Neural crest cell (in vitro differentiated cells): ENCODE measurements around the gene SMCO1. TPM values are rescaled to one million over a fixed set of nuclear protein-coding genes. Genes with fewer than 3 reads are reported as not detected.
"Not testable (repeated sequence)": the region's sequence is repeated elsewhere in the genome, so short reads cannot be mapped to it uniquely, and the experiment has no call there.

ENCODE experiments used
- DNase-seq: peaks from one replicate; pipeline ENCODE4 v3.0.0; 2021; ENCODE audit warnings: low read depth, mixed read lengths, low spot score
- H3K27ac Mint-ChIP-seq: one replicate; pipeline ENCODE4 v1.8.0; 2021; ENCODE audit warnings: mild to moderate bottlenecking, mixed read lengths; ENCODE audit not compliant: unreplicated experiment
- H3K27me3 Mint-ChIP-seq: 2 replicates; pipeline ENCODE4 v1.8.0; 2021; ENCODE audit warnings: low read depth, mild to moderate bottlenecking, mixed read lengths
- H3K36me3 Mint-ChIP-seq: 2 replicates; pipeline ENCODE4 v1.8.0; 2021; ENCODE audit warnings: low read depth, mild to moderate bottlenecking, mixed read lengths
- H3K4me1 Mint-ChIP-seq: 2 replicates; pipeline ENCODE4 v1.8.0; 2021; ENCODE audit warnings: mixed read lengths
- H3K4me3 Mint-ChIP-seq: one replicate; pipeline ENCODE4 v1.8.0; 2021; ENCODE audit warnings: mild to moderate bottlenecking, mixed read lengths
- H3K9me3 Mint-ChIP-seq: 2 replicates; pipeline ENCODE4 v1.8.0; 2021; ENCODE audit warnings: mixed read lengths
- total RNA-seq: library from RNA; stranded (reverse); gene quantifications from 2 replicates; pipeline ENCODE4 v1.2.1, GENCODE V29; 2021
- TF ChIP-seq, protein P1 (sequence below): fragments of 200-600 bp; sonication (generic); conservative IDR thresholded peaks from 2 replicates; pipeline ENCODE4 v1.5.0; 2021; ENCODE audit warnings: antibody characterized with exemption, mild to moderate bottlenecking

SMCO1 gene
- total RNA-seq, 1 donor from 2014 or later, result not detected

DNA sequence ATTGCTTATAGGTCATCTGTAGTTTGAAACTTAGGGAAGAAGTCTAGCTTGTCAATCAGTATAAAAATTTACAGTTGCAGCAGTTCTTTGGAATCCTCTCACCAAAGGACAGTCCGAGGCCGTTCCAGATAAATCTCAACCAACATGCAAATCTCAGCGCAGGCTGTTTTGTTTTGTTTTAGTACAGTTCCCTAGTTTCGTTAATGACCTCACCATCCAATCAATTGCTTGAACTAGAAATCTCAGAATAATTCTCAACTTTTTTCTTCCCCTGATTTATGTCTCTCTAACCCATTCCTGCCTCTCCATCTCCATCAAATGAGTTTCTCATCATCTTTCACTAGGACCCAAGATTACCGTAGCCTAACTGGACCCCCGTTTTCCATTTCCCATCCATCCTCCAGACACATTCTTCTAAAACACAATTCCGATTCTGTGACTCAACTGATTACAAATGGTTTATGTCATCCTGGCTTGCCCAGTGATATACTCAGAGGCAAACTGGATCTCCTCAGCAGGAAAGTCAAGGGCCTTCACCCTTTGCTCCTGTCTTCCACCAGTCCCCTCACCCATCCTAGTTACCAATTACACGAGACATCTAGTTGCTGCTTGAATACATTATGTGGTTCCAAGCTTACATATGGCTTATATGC is 1.3 kb downstream of the SMCO1 start:
- Mint-ChIP-seq H3K4me1 (no peaks in the 10 kb centered on the region), H3K27ac (no peak overlapping the region), H3K4me3 (no peak overlapping the region), H3K9me3 (peaks cover 16% of the 10 kb centered on the region), H3K27me3 (peaks cover 9% of the 10 kb centered on the region), H3K36me3 (peaks cover 5% of the 10 kb centered on the region)
- DNase-seq, result no peak
- TF ChIP-seq, protein P1, sequence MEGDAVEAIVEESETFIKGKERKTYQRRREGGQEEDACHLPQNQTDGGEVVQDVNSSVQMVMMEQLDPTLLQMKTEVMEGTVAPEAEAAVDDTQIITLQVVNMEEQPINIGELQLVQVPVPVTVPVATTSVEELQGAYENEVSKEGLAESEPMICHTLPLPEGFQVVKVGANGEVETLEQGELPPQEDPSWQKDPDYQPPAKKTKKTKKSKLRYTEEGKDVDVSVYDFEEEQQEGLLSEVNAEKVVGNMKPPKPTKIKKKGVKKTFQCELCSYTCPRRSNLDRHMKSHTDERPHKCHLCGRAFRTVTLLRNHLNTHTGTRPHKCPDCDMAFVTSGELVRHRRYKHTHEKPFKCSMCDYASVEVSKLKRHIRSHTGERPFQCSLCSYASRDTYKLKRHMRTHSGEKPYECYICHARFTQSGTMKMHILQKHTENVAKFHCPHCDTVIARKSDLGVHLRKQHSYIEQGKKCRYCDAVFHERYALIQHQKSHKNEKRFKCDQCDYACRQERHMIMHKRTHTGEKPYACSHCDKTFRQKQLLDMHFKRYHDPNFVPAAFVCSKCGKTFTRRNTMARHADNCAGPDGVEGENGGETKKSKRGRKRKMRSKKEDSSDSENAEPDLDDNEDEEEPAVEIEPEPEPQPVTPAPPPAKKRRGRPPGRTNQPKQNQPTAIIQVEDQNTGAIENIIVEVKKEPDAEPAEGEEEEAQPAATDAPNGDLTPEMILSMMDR, result no peak

DNA sequence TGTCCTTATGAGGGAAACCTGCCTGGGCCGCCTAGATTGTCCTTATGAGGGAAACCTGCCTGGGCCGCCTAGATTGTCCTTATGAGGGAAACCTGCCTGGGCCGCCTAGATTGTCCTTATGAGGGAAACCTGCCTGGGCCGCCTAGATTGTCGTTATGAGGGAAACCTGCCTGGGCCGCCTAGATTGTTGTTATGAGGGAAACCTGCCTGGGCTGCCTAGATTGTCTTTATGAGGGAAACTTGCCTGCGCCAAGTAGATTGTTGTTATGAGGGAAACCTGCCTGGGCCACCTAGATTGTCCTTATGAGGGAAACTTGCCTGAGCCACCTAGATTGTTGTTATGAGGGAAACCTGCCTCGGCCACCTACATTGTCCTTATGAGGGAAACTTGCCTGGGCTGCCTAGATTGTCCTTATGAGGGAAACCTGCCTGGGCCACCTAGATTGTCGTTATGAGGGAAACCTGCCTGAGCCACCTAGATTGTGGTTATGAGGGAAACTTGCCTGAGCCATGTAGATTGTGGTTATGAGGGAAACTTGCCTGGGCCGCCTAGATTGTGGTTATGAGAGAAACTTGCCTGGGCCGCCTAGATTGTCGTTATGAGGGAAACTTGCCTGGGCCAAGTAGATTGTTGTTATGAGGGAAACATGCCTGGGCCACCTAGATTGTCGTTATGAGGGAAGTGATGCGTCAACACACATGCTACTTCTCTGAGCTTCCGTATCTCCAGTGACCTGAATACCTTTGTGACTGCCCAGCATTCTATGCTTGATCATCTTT is 3.3 kb downstream of the SMCO1 start:
- not testable (repeated sequence) for DNase-seq, H3K4me3 Mint-ChIP-seq

DNA sequence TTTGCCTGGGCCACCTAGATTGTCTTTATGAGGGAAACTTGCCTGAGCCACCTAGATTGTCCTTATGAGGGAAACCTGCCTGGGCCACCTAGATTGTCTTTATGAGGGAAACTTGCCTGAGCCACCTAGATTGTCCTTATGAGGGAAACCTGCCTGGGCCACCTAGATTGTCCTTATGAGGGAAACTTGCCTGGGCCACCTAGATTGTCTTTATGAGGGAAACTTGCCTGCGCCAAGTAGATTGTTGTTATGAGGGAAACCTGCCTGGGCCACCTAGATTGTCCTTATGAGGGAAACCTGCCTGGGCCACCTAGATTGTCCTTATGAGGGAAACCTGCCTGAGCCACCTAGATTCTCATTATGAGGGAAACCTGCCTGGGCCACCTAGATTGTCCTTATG is 4.0 kb downstream of the SMCO1 start:
- H3K36me3 Mint-ChIP-seq, H3K4me3 Mint-ChIP-seq, H3K27ac Mint-ChIP-seq, H3K4me1 Mint-ChIP-seq, DNase-seq: not testable (repeated sequence)
- peaks cover 15% of the 10 kb centered on the region for H3K9me3 Mint-ChIP-seq
- H3K27me3 Mint-ChIP-seq, result peaks cover 14% of the 10 kb centered on the region

More for the DNA sequence above, 3.3 kb downstream of the SMCO1 start:
- Mint-ChIP-seq H3K27me3 (peaks cover 12% of the 10 kb centered on the region), H3K9me3 (peaks cover 16% of the 10 kb centered on the region)
- H3K4me1 Mint-ChIP-seq, H3K36me3 Mint-ChIP-seq, H3K27ac Mint-ChIP-seq: not testable (repeated sequence)

DNA sequence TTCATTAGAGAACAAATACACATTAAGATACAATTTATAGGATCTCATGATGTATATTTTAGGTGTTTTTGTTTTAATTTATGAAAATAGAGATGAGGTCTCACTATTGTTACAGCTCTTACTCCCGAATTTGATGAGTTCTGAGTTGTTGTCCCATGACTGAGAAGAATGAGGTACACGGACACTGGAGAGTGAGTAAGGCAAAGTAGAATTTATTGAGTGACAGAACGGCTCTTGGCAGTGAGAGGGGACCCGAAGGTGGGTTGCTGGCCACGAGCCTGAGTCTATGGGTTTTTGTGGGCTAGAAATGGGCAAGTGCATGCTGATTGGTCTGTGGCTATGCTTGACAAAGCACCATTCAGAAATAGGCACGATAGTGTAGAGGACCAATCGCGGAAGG is 8.5 kb downstream of the SMCO1 start:
- DNase-seq, result no peak
- Mint-ChIP-seq H3K4me3 (no peak overlapping the region), H3K4me1 (peaks cover 3% of the 10 kb centered on the region), H3K36me3 (peaks cover 9% of the 10 kb centered on the region), H3K27me3 (peaks cover 10% of the 10 kb centered on the region), H3K27ac (no peak overlapping the region), H3K9me3 (peaks cover 11% of the 10 kb centered on the region)
- TF ChIP-seq, protein P1, result no peak

DNA sequence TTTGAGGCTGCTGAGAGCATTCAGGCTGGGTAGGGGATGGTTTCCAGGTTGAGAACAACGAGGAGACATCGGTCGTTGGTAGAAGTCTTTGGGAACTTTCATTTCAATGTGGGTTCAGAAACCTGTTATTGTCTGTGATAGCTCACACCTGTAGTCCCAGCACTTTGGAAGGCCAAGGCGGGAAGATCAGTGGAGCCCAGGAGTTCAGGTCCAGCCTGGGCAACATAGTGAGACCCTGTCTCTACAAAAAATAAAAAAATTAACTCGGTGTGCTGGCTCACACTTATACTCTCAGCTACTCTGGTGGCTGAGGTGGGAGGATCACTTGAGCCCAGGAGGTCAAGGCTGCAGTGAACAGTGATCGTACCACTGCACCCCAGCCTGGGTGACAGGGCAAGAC is 10.6 kb downstream of the SMCO1 start:
- Mint-ChIP-seq H3K27ac (peak overlapping the region; percentile 57), H3K4me3 (peak overlapping the region; percentile 24), H3K36me3 (peaks cover 13% of the 10 kb centered on the region), H3K4me1 (peaks cover 22% of the 10 kb centered on the region), H3K9me3 (peaks cover 7% of the 10 kb centered on the region), H3K27me3 (peaks cover 4% of the 10 kb centered on the region)
- no peak for DNase-seq
- TF ChIP-seq, protein P1, result no peak

DNA sequence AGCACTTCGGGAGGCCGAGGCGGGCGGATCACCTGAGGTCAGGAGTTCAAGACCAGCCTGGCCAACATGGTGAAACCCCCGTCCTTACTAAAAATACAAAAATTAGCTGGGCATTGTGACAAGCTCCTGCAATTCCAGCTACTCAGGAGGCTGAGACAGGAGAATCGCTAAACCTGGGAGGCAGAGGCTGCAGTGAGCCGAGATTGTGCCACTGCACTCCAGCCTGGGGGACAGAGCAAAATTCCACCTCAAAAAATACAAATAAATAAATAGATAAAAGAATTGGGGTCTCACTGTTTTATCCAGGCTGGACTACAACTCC is 11.1 kb downstream of the SMCO1 start:
- Mint-ChIP-seq H3K36me3 (peaks cover 13% of the 10 kb centered on the region), H3K4me1 (peaks cover 27% of the 10 kb centered on the region), H3K27ac (peak overlapping the region; percentile 90), H3K4me3 (peak overlapping the region; percentile 99)
- not testable (repeated sequence) for H3K27me3 Mint-ChIP-seq, DNase-seq, H3K9me3 Mint-ChIP-seq
